Left ventricle myocardium inferior (tissue), 1 donor: ENCODE data around the gene GALE. TPM values are rescaled to one million over a fixed set of nuclear protein-coding genes. Genes with fewer than 3 reads are reported as not detected.
"Not testable (repeated sequence)": the region's sequence is repeated elsewhere in the genome, so short reads cannot be mapped to it uniquely, and the experiment has no call there.

ENCODE experiments used
- DNase-seq: peaks from one replicate; pipeline ENCODE4 v3.0.0-alpha.2; 2020
- H3K27ac ChIP-seq: fragments of 200-600 bp; replicated peaks from 2 replicates; pipeline ENCODE4 v1.8.0; 2021
- H3K27me3 ChIP-seq: fragments of 200-600 bp; 2 replicates; pipeline ENCODE4 v1.8.0; 2021; ENCODE audit warnings: low read depth
- H3K36me3 ChIP-seq: fragments of 200-600 bp; 2 replicates; pipeline ENCODE4 v1.8.0; 2021
- H3K4me1 ChIP-seq: fragments of 200-600 bp; 2 replicates; pipeline ENCODE4 v1.8.0; 2021
- H3K4me3 ChIP-seq: fragments of 200-600 bp; 2 replicates; pipeline ENCODE4 v1.8.0; 2021; ENCODE audit warnings: mild to moderate bottlenecking, moderate library complexity
- H3K9me3 ChIP-seq: fragments of 200-600 bp; replicated peaks from 2 replicates; pipeline ENCODE4 v1.8.0; 2021
- intact Hi-C: fragments of 100-400 bp; cut with micrococcal nuclease; formaldehyde crosslinking; loops from one replicate; pipeline ENCODE4 v1.11.0; 2022
- total RNA-seq: library from RNA; stranded (reverse); fragmentation: NEBNext Ultra II Directional; extraction: Animal tissue kit (Norgen Biotek cat#: 25700); gene quantifications from one replicate; pipeline ENCODE4 v1.2.1, GENCODE V29; 2021
- TF ChIP-seq, protein P1 (sequence below): fragments of 200-600 bp; IDR thresholded peaks from 2 replicates; pipeline ENCODE4 v1.8.0; 2021; ENCODE audit warnings: antibody characterized with exemption, mild to moderate bottlenecking, borderline replicate concordance
- donor health status: DM: no; HTN: yes; CAD: no; lungs with severe emphysema.

The GALE gene
- total RNA-seq, 1 donor from 2014 or later, result 6.3 TPM

GRCh38 chr1:23797478-23798448 is 2.8 kb downstream of the GALE start:
- no peaks in the 10 kb centered on the region for H3K9me3 ChIP-seq
- no peak for DNase-seq
- H3K27me3 ChIP-seq, result no peaks in the 10 kb centered on the region
- TF ChIP-seq, protein P1, sequence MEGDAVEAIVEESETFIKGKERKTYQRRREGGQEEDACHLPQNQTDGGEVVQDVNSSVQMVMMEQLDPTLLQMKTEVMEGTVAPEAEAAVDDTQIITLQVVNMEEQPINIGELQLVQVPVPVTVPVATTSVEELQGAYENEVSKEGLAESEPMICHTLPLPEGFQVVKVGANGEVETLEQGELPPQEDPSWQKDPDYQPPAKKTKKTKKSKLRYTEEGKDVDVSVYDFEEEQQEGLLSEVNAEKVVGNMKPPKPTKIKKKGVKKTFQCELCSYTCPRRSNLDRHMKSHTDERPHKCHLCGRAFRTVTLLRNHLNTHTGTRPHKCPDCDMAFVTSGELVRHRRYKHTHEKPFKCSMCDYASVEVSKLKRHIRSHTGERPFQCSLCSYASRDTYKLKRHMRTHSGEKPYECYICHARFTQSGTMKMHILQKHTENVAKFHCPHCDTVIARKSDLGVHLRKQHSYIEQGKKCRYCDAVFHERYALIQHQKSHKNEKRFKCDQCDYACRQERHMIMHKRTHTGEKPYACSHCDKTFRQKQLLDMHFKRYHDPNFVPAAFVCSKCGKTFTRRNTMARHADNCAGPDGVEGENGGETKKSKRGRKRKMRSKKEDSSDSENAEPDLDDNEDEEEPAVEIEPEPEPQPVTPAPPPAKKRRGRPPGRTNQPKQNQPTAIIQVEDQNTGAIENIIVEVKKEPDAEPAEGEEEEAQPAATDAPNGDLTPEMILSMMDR, result no peak
- H3K4me1 ChIP-seq, result peaks cover 52% of the 10 kb centered on the region
- H3K27ac ChIP-seq, result no peak overlapping the region
- no peak overlapping the region for H3K4me3 ChIP-seq
- peaks cover 27% of the 10 kb centered on the region for H3K36me3 ChIP-seq
- intact Hi-C loops, result no loop called here

GRCh38 chr1:23796466-23797271 is 3.9 kb downstream of the GALE start:
- no peak for DNase-seq
- Histone ChIP-seq H3K36me3 (peaks cover 27% of the 10 kb centered on the region), H3K27ac (no peak overlapping the region), H3K27me3 (no peaks in the 10 kb centered on the region), H3K4me1 (peaks cover 59% of the 10 kb centered on the region), H3K4me3 (no peak overlapping the region), H3K9me3 (no peaks in the 10 kb centered on the region)
- TF ChIP-seq, protein P1, result no peak
- intact Hi-C loops, result no loop called here

GRCh38 chr1:23795676-23796465 is 4.7 kb downstream of the GALE start:
- TF ChIP-seq, protein P1, result no peak
- Histone ChIP-seq H3K4me3 (no peak overlapping the region), H3K9me3 (no peaks in the 10 kb centered on the region), H3K27ac (no peak overlapping the region), H3K36me3 (peaks cover 27% of the 10 kb centered on the region), H3K27me3 (no peaks in the 10 kb centered on the region), H3K4me1 (peaks cover 56% of the 10 kb centered on the region)
- intact Hi-C loops, result no loop called here
- DNase-seq, result no peak

DNA sequence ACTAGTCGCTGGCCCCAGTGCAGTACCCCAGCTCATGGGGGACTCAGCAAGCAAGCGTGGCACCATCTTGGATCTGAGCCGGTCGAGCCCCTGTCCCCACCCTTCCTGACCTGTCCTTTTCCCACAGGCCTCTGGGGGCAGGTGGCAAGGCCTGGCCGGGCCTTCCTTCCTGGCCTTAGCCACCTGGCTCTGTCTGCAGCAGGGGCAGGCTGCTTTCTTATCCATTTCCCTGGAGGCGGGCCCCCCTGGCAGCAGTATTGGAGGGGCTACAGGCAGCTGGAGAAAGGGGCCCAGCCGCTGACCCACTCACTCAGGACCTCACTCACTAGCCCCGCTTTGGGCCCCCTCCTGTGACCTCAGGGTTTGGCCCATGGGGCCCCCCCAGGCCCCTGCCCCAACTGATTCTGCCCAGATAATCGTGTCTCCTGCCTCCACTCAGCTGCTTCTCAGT is 5.8 kb downstream of the GALE start:
- H3K4me1 ChIP-seq, result peaks cover 56% of the 10 kb centered on the region
- DNase-seq, intact Hi-C loops, H3K27ac ChIP-seq, H3K4me3 ChIP-seq, H3K27me3 ChIP-seq, H3K9me3 ChIP-seq: not testable (repeated sequence)
- H3K36me3 ChIP-seq, result peaks cover 27% of the 10 kb centered on the region

DNA sequence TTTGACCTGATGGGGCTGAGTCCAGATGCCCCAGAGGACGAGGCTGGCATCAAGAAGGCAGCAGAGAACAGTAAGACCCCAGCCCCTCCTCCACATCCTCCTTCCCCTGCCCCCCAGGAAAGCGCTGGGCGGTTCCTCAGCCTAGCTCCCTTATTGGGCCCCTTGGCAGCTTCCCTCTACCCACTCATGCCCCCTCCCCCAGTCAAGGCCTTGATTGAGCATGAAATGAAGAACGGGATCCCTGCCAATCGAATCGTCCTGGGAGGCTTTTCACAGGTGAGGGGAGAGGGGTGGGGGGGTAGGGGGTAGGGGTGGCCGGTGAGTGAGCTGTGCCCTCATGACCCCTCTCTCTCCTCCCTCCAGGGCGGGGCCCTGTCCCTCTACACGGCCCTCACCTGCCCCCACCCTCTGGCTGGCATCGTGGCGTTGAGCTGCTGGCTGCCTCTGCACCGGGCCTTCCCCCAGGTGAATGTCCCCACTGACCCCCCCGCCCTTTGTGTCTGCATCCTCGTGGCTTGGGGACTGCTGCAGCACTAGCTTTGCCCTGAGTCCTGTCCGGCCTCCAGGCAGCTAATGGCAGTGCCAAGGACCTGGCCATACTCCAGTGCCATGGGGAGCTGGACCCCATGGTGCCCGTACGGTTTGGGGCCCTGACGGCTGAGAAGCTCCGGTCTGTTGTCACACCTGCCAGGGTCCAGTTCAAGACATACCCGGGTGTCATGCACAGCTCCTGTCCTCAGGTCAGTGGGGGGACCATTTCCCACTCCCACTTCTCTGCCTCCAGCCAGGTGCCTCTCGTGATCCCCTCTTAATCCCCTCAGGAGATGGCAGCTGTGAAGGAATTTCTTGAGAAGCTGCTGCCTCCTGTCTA is 6.5 kb downstream of the GALE start:
- no peaks in the 10 kb centered on the region for H3K9me3 ChIP-seq
- intact Hi-C loops, result no loop called here
- DNase-seq, result no peak
- H3K27me3 ChIP-seq, result no peaks in the 10 kb centered on the region
- H3K4me3 ChIP-seq, result no peak overlapping the region
- H3K36me3 ChIP-seq, result peaks cover 27% of the 10 kb centered on the region
- H3K4me1 ChIP-seq, result peaks cover 50% of the 10 kb centered on the region
- TF ChIP-seq, protein P1, result no peak
- no peak overlapping the region for H3K27ac ChIP-seq
